Measurements from ENCODE around the gene GHRL.

Gene GHRL

GRCh38 chr3:10327592-10327991, 34.8 kb upstream of the GHRL start:
- no peak for DNase-seq (ENCODE audit: low spot score)

DNA sequence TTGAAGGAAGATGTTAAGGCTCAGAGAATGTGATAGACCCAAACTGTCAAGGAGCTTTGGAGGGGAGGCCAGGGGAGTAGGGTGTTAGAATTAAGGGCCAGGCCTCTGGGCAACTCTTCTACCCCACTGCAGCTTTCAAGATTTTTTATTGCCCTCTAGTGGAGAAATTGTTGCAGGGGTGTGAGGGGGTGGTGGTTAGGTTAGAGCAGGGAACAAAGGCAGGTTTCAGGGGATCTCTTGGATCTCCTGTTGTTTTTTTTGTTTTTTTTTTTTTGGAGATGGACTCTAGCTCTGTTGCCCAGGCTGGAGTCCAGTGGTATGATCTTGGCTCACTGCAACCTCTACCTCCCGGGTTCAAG, 29.6 kb upstream of the GHRL start:
- DNase-seq (ENCODE audit: low spot score): no peak

DNA sequence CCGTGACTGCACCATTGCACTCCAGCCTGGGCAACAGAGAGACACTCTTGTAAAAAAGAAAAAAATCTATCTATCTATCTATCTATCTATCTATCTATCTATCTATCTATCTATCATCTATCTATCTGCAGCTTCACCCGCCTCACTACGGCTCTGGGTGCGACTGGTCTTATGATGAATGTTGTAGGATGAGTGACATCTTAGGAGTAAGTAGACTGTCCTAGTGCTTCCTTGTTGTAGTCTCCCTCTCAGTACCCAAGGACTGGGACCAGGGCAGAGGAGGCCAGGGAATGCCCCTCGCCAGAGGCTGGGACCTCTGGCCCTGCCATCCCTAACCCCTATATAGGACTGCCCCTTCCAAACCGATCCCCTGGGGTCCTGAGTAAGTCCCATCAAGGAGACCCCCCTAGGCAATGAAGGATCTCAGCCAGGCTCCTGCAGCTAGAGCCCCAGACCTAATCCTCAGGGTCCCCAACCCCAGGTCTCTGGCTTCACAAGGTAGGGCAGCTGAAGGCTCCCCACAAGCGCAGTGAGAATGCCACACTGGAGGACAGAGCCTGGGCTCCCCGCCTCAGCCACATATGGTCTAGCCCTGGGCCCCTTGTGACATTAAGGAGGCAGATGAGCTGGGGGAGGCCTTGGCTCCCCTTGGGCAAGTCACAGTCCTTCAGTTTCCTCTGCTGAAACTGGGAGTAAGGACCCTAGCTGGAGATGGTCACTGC, 29.0 kb upstream of the GHRL start:
- no peak for DNase-seq (ENCODE audit: low spot score)

- DNase-seq (ENCODE audit: low spot score): no peak
Measured at GRCh38 chr3:10320320-10320677, 27.6 kb upstream of the GHRL start.

DNA sequence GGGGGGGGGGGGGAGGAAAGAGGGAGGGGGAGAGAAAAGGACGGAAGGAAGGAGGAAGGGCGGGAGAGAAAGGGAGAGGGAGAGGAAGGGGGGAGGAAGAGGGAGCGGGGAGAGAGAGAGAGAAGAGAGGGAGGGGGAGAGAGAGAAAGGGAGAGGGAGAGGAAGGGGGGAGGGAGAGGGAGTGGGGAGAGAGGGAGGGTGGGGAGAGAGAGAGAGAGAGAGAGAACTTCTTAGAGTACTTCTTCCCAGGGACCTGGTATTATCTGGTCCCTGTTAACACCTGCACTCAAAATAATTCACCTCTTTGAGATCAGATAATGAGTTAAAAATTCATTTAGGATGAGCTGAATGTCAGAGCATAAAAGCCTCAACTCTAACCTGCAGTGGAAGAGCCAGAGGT, 27.1 kb upstream of the GHRL start:
- no peak for DNase-seq (ENCODE audit: low spot score)

- no peak for DNase-seq (ENCODE audit: low spot score)
Measured at GRCh38 chr3:10319251-10319650, 26.5 kb upstream of the GHRL start.

DNA sequence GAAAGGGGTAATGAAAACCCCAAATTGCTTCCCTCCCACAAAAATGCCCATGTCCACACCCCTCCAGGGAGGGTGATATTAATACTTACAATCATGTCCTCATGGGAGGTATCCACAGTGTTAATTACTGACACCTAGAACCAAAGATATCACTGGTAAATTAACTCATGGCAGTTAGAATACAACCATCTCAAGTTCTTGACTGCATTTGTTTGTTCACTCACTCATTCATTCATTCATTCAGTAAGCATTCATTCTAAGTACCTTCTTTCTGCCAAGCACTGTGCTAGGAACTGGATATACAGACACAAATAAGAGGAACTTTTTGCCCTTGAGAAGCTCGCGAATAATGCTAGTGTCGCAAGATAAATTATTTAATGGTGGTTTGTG, 25.2 kb upstream of the GHRL start:
- DNase-seq (ENCODE audit: low spot score): no peak

DNA sequence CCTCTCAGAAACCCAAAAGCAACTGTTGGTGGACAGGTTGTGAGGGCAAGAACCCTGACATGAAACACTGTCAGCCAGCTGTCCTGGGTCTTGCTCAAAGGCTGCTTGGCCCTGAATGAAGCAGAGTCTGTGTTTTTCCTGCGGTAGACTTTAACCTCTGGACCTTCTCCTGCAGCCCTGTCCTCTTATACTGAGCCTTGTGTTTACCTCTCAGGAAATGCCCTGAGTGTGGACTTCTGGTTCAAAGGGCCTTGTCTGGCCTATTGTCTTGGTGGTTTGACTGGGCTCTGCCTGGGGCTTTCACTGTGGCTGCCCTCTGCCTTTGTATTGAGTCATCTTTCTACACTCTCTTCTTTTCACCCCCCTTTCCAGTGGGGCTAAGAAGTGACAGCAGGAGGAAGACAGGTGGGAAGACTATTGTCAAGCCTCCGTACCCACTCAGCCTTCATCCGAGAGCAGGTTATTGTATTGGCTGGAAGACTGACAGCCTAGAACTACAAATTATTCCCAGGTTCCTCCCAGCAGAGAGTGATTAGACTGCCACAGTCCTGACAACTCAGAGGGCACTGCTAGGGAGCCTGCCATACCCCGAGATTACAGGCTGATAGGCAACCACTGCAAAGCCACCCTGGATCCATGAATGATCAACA, 24.7 kb upstream of the GHRL start:
- no peak for DNase-seq (ENCODE audit: low spot score)

GRCh38 chr3:10315771-10316344, 23.1 kb upstream of the GHRL start:
- DNase-seq (ENCODE audit: low spot score): no peak

- DNase-seq (ENCODE audit: low spot score): no peak
Measured at GRCh38 chr3:10315101-10315500, 22.4 kb upstream of the GHRL start.

- no peak for DNase-seq (ENCODE audit: low spot score)
Measured at GRCh38 chr3:10312861-10313260, 20.1 kb upstream of the GHRL start.

GRCh38 chr3:10312391-10312790, 19.6 kb upstream of the GHRL start:
- DNase-seq (ENCODE audit: low spot score): no peak

DNA sequence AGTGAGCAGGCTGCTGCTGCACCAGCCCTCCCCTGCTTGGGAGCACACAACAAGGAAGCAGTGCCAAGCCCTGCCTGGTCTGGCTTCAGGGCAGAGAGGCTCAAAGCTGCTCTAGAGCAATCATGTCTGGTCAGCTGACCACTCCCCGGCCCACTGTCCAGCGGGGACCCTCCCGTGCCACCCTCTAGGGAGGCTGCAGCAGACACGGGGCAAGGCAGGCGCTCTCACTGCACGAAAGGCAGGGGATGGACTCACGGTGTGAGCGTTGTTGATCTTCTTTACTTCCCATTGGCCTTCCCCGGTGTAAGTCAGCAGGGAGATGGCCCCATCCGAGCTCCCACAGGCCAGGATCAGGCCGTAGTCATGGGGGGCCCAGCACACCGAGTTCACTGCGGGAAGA, 19.0 kb upstream of the GHRL start:
- no peak for DNase-seq (ENCODE audit: low spot score)

DNA sequence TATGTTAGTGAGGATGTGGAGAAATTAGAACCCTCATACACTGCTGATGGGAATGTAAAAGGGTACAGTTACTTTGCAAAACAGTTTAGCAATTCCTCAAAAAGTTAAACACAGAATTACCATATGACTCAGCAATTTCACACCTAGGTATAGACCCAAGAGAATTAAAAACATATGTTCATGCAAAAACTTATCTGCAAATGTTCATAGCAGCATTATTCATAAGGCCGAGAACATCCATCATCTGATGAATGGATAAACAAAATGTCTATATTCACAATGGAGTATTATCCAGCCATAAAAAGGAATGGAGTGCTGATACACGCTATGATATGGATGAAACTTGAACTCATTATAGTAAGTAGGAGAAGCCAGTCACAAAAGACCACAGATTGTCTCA, 17.8 kb upstream of the GHRL start:
- DNase-seq (ENCODE audit: low spot score): no peak

DNA sequence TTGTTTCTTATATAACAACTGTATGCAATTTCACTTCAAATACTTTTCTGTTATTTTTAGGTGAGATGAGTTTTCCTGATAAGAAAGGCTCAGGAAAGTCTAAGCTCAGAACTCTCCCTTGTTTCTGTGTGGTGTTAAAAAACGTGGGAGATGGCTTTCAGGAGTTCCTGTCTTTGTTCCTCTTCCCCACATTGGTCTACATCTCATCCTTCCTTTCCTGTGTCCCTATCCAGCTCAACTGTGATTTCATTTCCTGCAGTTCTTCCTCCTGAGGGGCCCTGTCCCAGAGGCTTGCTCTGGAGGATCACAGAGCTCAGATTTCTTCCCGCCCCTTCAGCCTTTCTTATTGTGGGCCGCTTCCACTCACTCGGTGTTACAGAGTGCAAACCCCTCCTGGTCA, 17.0 kb upstream of the GHRL start:
- DNase-seq (ENCODE audit: low spot score): no peak

DNA sequence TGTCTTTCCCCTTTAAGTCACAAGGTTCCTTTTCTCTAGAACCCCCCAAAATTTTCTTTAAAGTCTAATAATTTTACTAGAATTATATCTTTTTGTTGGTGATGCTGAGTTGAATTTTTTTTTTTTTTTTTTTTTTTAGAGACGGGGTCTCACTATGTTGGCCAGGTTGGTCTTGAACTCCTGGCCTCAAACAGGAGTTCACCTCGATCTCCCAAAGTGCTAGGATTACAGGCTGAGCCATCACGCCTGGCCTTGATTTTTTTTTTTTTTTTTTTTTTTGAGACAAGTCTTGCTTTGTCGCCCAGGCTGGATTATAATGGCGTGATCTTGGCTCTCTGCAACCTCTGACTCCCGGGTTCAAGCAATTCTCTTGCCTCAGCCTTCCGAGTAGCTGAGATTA, 15.9 kb upstream of the GHRL start:
- no peak for DNase-seq (ENCODE audit: low spot score)

DNA sequence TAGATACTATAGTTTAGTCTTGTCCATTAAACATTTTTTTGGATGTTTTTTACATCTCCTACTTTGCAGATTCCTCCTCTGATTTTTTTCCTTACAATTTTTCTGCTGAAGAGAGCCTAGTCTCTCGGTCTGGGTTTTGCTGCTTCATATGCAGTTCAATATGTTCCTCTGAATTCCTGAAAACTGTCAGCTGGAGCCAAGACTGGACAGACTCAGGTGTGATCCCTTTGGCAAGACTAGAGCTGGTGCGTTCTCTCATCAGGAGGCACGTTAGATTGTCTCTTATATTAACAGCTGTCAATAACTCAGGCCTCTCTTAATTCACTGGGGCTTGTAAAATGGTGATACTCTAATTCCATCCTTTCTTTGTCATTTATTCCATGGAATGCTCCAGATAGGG, 13.4 kb upstream of the GHRL start:
- no peak for DNase-seq (ENCODE audit: low spot score)

GRCh38 chr3:10305331-10305902, 12.7 kb upstream of the GHRL start:
- DNase-seq (ENCODE audit: low spot score): no peak

DNA sequence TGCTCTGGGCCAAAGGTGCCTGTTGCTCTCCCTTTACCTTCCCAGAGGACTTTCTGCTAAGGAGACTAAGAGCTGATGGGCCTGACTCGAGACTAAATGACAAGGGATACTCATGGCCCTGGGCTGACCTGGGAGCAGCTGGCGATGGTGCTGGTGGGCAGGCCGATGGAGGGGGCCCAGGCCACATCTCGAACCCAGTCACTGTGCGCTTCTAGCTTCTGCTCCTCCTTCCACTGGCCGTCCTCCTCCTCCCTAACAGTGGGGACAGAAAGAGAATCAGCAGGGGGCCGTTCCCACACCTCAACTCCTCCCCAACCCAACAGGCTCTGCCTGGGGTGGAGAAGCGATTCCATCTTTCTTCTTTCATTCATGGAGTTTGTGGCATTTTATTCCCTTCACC, 12.2 kb upstream of the GHRL start:
- no peak for DNase-seq (ENCODE audit: low spot score)

DNA sequence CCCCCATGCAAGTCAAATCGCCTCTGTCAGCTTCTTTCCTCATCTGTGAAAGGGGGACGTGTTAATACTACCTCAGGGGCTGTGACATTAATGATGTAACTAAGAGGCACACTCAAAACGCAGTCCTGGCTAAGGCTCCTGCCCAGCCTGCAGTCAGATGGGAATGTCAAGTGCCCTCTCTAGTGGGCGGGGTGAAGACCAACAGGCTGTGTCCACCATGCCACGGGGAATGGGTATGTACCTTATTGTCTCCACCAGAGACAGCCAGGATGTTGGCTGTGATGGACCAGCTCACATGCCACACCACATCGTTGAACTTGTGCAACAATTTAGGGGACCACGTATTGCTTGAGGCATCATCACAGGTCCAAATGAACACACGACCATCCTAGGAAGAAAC, 11.0 kb upstream of the GHRL start:
- no peak for DNase-seq (ENCODE audit: low spot score)

GRCh38 chr3:10303105-10303504, 10.4 kb upstream of the GHRL start:
- no peak for DNase-seq (ENCODE audit: low spot score)

- DNase-seq (ENCODE audit: low spot score): no peak
Measured at GRCh38 chr3:10300087-10300486, 7.3 kb upstream of the GHRL start.

DNA sequence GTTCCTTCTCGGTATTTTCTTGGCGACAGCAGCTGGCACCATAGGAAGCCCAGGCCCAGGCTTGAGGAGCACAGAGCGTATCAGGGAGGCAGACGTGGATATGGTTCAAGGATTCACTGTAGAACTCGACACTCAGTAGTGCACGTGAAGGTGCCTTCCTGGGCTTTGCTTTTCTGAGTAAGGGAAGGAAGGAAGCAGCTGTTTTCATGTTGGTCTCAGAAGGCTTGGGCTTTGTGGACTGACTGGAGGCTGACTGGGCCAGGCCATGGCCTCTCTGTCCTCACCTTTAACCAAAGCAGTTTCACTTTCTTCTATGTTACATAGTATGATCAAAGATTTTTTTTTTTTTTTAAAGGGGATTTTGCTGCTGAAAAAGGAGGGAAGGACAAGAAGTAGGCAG, 6.9 kb upstream of the GHRL start:
- no peak for DNase-seq (ENCODE audit: low spot score)

DNA sequence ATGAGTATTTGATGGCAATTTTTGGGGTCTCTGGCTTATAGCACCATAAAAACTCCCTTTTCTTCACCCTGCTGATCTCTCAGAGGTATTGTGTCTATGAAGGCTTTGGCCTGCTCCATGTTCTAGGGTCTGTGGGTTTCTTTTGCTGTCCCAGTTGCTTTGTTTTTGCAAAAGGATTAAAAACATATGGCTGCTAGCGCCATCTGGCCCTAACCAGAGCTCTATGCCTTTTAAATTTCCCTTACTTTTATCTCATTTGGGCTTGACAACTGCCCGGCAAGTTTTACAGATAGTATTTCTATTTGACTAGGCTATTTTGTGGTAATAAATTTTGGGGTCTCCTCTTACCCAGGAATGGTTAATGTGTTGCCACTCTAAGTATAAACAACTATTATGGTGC, 6.4 kb upstream of the GHRL start:
- no peak for DNase-seq (ENCODE audit: low spot score)

Measured in AG08395 (cell line).